PC-3 (cell line): ENCODE results near the gene BCKDHB.

Experiments used
- EZH2 ChIP-seq: fragments of 300-600 bp; sonication (generic); IDR thresholded peaks from one replicate; pipeline ENCODE4 v1.6.1; 2017; ENCODE audit warnings: antibody characterized with exemption, mild to moderate bottlenecking, low read length; ENCODE audit not compliant: unreplicated experiment
- EZH2phosphoT487 ChIP-seq: fragments of 300-600 bp; sonication (generic); IDR thresholded peaks from 2 replicates; pipeline ENCODE4 v1.6.1; 2018; ENCODE audit warnings: mild to moderate bottlenecking, antibody characterized with exemption, low read length, borderline replicate concordance
- TF ChIP-seq, protein P1 (sequence below): fragments of 300-600 bp; sonication (generic); conservative IDR thresholded peaks from 2 replicates; pipeline ENCODE4 v1.5.1; 2017; ENCODE audit warnings: antibody characterized with exemption, low read depth, mild to moderate bottlenecking, low read length

DNA sequence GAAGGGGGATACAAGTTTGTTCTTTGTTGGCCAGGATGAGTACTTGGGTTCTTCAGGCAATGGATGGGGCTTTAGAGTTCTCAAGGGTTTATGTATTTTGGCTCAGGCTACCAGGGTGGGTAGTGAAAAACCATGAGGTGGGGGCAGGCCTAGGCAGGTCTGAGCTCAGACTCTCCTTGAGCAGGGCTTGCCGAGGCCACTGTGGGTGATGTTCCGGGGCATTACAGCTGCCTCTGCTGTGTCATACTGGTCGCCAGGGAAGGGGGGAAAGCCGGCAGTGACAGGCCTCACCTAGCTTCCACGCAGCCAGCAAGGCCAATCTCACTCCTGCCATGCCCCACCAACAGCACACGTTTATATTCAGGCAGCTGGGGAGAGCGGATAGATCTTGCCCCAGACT lies 79.6 kb downstream of the BCKDHB start:
- TF ChIP-seq, protein P1, sequence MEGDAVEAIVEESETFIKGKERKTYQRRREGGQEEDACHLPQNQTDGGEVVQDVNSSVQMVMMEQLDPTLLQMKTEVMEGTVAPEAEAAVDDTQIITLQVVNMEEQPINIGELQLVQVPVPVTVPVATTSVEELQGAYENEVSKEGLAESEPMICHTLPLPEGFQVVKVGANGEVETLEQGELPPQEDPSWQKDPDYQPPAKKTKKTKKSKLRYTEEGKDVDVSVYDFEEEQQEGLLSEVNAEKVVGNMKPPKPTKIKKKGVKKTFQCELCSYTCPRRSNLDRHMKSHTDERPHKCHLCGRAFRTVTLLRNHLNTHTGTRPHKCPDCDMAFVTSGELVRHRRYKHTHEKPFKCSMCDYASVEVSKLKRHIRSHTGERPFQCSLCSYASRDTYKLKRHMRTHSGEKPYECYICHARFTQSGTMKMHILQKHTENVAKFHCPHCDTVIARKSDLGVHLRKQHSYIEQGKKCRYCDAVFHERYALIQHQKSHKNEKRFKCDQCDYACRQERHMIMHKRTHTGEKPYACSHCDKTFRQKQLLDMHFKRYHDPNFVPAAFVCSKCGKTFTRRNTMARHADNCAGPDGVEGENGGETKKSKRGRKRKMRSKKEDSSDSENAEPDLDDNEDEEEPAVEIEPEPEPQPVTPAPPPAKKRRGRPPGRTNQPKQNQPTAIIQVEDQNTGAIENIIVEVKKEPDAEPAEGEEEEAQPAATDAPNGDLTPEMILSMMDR, result no peak
- TF ChIP-seq EZH2phosphoT487 (no peak), EZH2 (no peak)
